ENCODE results near the gene CTSO. TPM values are rescaled to one million over a fixed set of nuclear protein-coding genes. Genes with fewer than 3 reads are reported as not detected.
"Not testable (repeated sequence)": the region's sequence is repeated elsewhere in the genome, so short reads cannot be mapped to it uniquely, and the experiment has no call there.

The CTSO gene
- total RNA-seq, 2 experiments from 2014 or later: 2.3 to 2.4 TPM

DNA sequence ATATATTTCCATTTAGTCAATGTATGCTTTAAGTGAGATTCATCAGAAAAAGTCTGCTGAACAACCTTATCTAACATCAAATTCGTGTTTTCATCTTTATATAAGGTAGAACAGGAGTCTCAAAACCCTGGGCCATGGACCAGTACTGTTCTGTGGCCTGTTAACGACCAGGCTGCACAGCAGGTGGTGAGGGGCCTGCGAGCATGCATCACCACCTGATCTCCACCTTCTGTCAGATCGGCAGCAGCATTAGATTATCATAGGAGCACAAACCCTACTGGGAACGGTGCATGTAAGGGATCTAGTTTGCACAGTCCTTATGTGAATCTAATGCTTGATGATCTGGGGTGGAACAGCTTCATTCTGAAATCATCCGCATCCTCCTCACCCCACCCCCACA, 3.2 kb downstream of the CTSO start:
- Mint-ChIP-seq H3K36me3 (ENCODE audit: low read depth) (no peaks in the 10 kb centered on the region), H3K4me3 (no peak overlapping the region), H3K4me1 (ENCODE audit: low read depth) (peaks cover 17% of the 10 kb centered on the region), H3K27me3 (ENCODE audit: low read depth) (no peaks in the 10 kb centered on the region), H3K27ac (no peak overlapping the region), H3K9me3 (ENCODE audit: insufficient read depth) (no peaks in the 10 kb centered on the region)
- CTCF ChIA-PET: interaction anchor here (1.1 to 4.0 kb wide), 2 partner anchors 40 to 141 kb away, joined by 3 to 47 read pairs; no protein-coding TSS in a partner anchor
- ATAC-seq: no peak
- DNase-seq: no peak
- POLR2A ChIA-PET: no interaction called here

DNA sequence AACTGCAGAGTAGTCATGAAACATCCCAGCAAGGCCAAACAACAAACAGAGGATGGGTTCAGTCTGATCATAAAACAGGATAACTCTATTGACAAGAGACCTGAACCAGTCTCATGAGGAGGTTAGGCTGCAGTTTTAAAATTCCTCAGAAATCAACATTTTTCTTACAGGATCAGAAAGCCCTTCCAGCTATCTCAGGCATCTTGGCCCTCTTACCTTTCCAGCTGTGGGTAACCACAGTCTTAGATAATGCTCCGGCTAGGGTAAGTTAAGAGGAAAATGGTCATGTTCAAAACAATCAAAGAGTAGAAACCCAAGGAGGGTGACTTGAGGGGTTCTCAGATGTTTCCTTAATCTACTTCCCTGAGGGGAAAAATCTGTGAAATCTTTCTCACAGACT, 5.1 kb downstream of the CTSO start:
- H3K36me3 Mint-ChIP-seq (ENCODE audit: low read depth): no peaks in the 10 kb centered on the region
- no peaks in the 10 kb centered on the region for H3K27me3 Mint-ChIP-seq (ENCODE audit: low read depth)
- ChIA-PET POLR2A (no interaction called here), CTCF (no interaction called here)
- no peak overlapping the region for H3K27ac Mint-ChIP-seq
- peaks cover 9% of the 10 kb centered on the region for H3K4me1 Mint-ChIP-seq (ENCODE audit: low read depth)
- no peaks in the 10 kb centered on the region for H3K9me3 Mint-ChIP-seq (ENCODE audit: insufficient read depth)
- no peak overlapping the region for H3K4me3 Mint-ChIP-seq
- DNase-seq (no peak), ATAC-seq (no peak)

DNA sequence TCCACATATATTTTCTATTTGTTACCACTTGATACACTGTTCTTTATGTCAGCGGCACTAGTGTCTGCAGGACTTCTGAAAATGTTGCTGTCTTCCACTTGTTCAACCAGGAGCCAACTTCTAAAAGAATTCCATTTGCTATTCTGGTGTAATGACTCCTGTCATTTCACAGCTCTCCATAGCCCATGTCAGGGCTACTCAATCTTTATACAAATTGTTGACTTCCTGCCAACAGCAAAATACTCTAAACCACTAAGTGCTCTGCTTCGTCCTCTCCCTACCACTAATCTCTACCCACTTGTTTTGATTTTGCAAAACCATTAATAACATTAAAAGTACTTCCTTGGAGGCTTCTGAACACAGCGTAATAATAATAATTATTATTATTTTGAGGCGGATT, 7.2 kb downstream of the CTSO start:
- Mint-ChIP-seq H3K4me3 (no peak overlapping the region), H3K27me3 (ENCODE audit: low read depth) (no peaks in the 10 kb centered on the region), H3K36me3 (ENCODE audit: low read depth) (no peaks in the 10 kb centered on the region), H3K4me1 (ENCODE audit: low read depth) (no peaks in the 10 kb centered on the region), H3K9me3 (ENCODE audit: insufficient read depth) (no peaks in the 10 kb centered on the region), H3K27ac (no peak overlapping the region)
- DNase-seq: no peak
- no peak for ATAC-seq
- ChIA-PET CTCF (no interaction called here), POLR2A (no interaction called here)

DNA sequence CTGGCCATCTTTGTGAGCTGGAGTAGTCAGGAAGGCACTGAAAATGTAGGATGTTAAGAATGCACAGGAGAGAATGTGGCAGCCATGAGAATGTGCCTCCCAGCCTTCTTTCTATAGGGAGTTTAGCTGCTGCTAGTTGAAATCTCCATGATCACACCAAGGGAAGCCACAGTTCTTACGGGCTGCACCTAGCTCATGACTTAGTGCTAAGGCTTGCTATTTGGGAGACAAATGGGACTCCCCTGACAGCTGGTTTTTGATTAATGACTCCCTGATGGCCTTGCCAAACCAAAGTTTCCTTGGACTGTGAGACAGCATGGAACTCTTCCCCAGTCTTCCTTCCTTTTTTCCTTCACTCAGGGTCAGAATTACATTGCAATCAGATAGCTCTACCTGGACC, 9.2 kb downstream of the CTSO start:
- ChIA-PET CTCF (interaction anchor here (0.7 to 2.4 kb wide), 2 partner anchors 9 to 441 kb away, joined by 3 to 14 read pairs; partner anchors contain the start of gene CTSO), POLR2A (no interaction called here)
- no peaks in the 10 kb centered on the region for H3K36me3 Mint-ChIP-seq (ENCODE audit: low read depth)
- no peak overlapping the region for H3K27ac Mint-ChIP-seq
- H3K4me1 Mint-ChIP-seq (ENCODE audit: low read depth): no peaks in the 10 kb centered on the region
- no peaks in the 10 kb centered on the region for H3K9me3 Mint-ChIP-seq (ENCODE audit: insufficient read depth)
- no peak overlapping the region for H3K4me3 Mint-ChIP-seq
- no peaks in the 10 kb centered on the region for H3K27me3 Mint-ChIP-seq (ENCODE audit: low read depth)
- DNase-seq (no peak), ATAC-seq (no peak)

DNA sequence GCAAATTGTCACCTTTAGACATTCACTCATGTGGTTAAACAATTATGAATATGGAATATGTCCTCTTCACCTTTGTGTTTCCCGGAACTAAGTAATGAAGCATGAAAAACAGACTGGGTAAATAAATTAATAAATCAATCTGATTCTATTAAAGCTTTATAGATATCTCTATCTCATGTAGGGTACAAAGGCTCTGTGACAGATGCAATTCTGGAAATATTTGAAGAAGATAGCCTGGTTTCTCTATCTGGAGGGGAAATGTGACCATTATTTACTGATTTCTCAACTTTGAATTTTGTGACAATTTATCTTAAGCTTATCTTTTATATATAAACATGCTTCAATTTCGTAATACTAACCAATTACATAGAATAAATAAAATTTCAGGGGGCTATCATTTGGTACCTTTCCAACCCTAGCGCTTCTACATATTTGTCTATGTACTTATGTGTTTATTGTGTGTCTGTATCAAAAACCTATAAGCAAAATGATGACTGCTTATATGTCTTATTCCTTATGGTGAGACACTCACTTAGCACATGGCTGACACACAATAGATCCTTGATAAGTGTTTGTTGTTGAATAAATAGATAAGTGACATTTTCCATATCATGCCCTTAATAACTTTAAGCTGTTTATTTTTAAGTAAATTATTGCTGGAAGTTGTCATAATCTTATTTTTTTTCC, 9.9 kb downstream of the CTSO start:
- Mint-ChIP-seq H3K4me1 (ENCODE audit: low read depth) (no peaks in the 10 kb centered on the region), H3K4me3 (no peak overlapping the region), H3K27me3 (ENCODE audit: low read depth) (no peaks in the 10 kb centered on the region), H3K9me3 (ENCODE audit: insufficient read depth) (no peaks in the 10 kb centered on the region), H3K27ac (no peak overlapping the region), H3K36me3 (ENCODE audit: low read depth) (no peaks in the 10 kb centered on the region)
- no peak for ATAC-seq
- CTCF ChIA-PET: interaction anchor here (1.2 to 2.4 kb wide), 2 partner anchors 10 to 133 kb away, joined by 3 to 14 read pairs; partner anchors contain the start of gene CTSO
- DNase-seq: no peak
- POLR2A ChIA-PET: no interaction called here

GRCh38 chr4:155941820-155942219, 11.8 kb downstream of the CTSO start:
- DNase-seq (no peak), ATAC-seq (no peak)
- Mint-ChIP-seq H3K27ac (no peak overlapping the region), H3K4me3 (no peak overlapping the region), H3K9me3 (ENCODE audit: insufficient read depth) (no peaks in the 10 kb centered on the region), H3K4me1 (ENCODE audit: low read depth) (no peaks in the 10 kb centered on the region), H3K36me3 (ENCODE audit: low read depth) (no peaks in the 10 kb centered on the region), H3K27me3 (ENCODE audit: low read depth) (no peaks in the 10 kb centered on the region)
- ChIA-PET CTCF (interaction anchor here (1.7 kb wide), 1 partner anchor 12 kb away, joined by 5 read pairs; the partner anchor contains the start of gene CTSO), POLR2A (interaction anchor here (0.6 kb wide), 2 partner anchors 11 to 53 kb away, joined by 3 to 5 read pairs; partner anchors contain the start of gene CTSO)

GRCh38 chr4:155941085-155941790, 12.4 kb downstream of the CTSO start:
- CTCF ChIA-PET: interaction anchor here (1.7 kb wide), 1 partner anchor 12 kb away, joined by 5 read pairs; the partner anchor contains the start of gene CTSO
- ATAC-seq: no peak
- no peak overlapping the region for H3K4me3 Mint-ChIP-seq
- H3K36me3 Mint-ChIP-seq (ENCODE audit: low read depth): no peaks in the 10 kb centered on the region
- no peaks in the 10 kb centered on the region for H3K4me1 Mint-ChIP-seq (ENCODE audit: low read depth)
- no peak overlapping the region for H3K27ac Mint-ChIP-seq
- no peak for DNase-seq
- POLR2A ChIA-PET: interaction anchor here (0.6 kb wide), 2 partner anchors 12 to 54 kb away, joined by 3 to 5 read pairs; partner anchors contain the start of gene CTSO
- H3K9me3 Mint-ChIP-seq (ENCODE audit: insufficient read depth): no peaks in the 10 kb centered on the region
- no peaks in the 10 kb centered on the region for H3K27me3 Mint-ChIP-seq (ENCODE audit: low read depth)

DNA sequence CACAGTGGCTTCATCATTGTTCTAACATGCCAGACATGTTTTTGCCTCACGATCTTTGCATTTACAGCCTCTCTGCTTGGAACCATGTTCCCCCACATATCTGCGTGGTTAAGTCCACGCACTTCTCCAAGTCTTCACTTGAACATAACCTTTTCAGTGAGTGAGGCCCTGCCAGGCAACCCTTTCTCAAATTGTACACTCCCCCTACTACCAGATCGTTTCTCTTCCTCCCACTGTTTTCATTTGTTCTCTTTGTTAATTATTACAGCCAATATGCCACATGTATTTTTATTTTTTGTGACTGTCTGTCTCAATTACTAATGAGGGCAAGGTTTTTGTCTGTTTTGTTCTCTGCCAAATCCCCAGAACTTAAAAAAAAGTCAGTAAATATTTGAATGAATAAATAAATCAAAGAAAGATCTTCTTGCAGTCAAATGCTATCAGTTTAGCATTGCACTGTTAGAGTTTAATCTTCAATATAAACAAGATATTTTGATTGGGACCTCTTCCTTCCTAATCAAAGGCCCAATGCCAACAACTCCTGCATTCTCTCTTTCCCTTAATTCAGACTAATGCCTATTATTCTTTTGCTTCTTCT, 18.2 kb downstream of the CTSO start:
- no peak overlapping the region for H3K27ac Mint-ChIP-seq
- no peaks in the 10 kb centered on the region for H3K36me3 Mint-ChIP-seq (ENCODE audit: low read depth)
- H3K4me1 Mint-ChIP-seq (ENCODE audit: low read depth): no peaks in the 10 kb centered on the region
- DNase-seq (no peak), ATAC-seq (no peak)
- CTCF ChIA-PET: no interaction called here
- H3K9me3 Mint-ChIP-seq (ENCODE audit: insufficient read depth): no peaks in the 10 kb centered on the region
- no peaks in the 10 kb centered on the region for H3K27me3 Mint-ChIP-seq (ENCODE audit: low read depth)
- H3K4me3 Mint-ChIP-seq: no peak overlapping the region
- POLR2A ChIA-PET: no interaction called here

DNA sequence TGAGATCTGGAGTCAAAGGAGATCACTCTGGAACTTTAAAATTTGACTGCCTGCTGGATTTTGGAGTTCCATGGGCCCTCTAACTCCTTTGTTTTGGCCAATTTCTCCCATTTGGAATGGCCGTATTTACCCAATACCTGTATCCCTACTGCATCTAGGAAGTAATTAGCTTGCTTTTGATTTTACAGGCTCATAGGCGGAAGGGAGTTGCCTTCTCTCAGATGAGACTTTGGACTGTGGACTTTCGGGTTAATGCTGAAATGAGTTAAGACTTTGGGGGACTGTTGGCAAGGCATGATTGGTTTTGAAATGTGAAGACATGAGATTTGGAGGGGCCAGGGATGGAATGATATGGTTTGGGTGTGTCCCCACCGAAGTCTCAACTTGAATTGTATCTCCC, 19.0 kb downstream of the CTSO start:
- H3K4me3 Mint-ChIP-seq; H3K9me3 Mint-ChIP-seq (ENCODE audit: insufficient read depth); CTCF ChIA-PET; ATAC-seq; H3K4me1 Mint-ChIP-seq (ENCODE audit: low read depth); H3K27me3 Mint-ChIP-seq (ENCODE audit: low read depth); H3K36me3 Mint-ChIP-seq (ENCODE audit: low read depth); H3K27ac Mint-ChIP-seq; POLR2A ChIA-PET; DNase-seq: not testable (repeated sequence)

DNA sequence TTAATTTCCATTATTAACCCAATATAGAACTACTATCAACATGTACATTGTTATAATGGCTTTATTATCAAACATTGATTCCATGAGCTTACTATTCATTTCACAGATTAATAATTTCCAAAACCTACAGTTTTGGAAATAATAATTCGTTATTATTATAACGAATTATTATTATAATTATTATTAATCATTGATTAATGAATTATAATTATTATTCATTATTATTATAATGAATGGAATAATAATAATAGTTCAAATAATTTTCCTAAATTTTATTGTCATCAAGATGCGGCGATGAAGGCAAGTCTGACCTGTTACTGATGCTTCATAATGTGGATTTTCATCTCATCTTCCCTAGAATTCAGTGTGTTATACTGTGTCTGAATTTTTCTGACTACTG, 22.0 kb downstream of the CTSO start:
- POLR2A ChIA-PET: no interaction called here
- ATAC-seq (no peak), DNase-seq (no peak)

GRCh38 chr4:155930330-155930729, 23.3 kb downstream of the CTSO start:
- no peak for ATAC-seq

More for the DNA sequence above, 22.0 kb downstream of the CTSO start:
- Mint-ChIP-seq H3K27me3 (ENCODE audit: low read depth) (no peaks in the 10 kb centered on the region), H3K36me3 (ENCODE audit: low read depth) (no peaks in the 10 kb centered on the region), H3K4me3 (no peak overlapping the region), H3K4me1 (ENCODE audit: low read depth) (no peaks in the 10 kb centered on the region), H3K27ac (no peak overlapping the region), H3K9me3 (ENCODE audit: insufficient read depth) (no peaks in the 10 kb centered on the region)
- CTCF ChIA-PET: interaction anchor here (1.1 kb wide), 1 partner anchor 22 kb away, joined by 4 read pairs; no protein-coding TSS in a partner anchor

GRCh38 chr4:155929833-155930232, 23.8 kb downstream of the CTSO start:
- ChIA-PET CTCF (no interaction called here), POLR2A (no interaction called here)
- no peak for DNase-seq
- no peaks in the 10 kb centered on the region for H3K27me3 Mint-ChIP-seq (ENCODE audit: low read depth)
- H3K4me3 Mint-ChIP-seq: no peak overlapping the region
- no peaks in the 10 kb centered on the region for H3K4me1 Mint-ChIP-seq (ENCODE audit: low read depth)
- H3K36me3 Mint-ChIP-seq (ENCODE audit: low read depth): no peaks in the 10 kb centered on the region
- H3K9me3 Mint-ChIP-seq (ENCODE audit: insufficient read depth): no peaks in the 10 kb centered on the region
- ATAC-seq: no peak
- H3K27ac Mint-ChIP-seq: no peak overlapping the region

More at GRCh38 chr4:155930330-155930729, 23.3 kb downstream of the CTSO start:
- no peak overlapping the region for H3K27ac Mint-ChIP-seq
- POLR2A ChIA-PET: no interaction called here
- H3K27me3 Mint-ChIP-seq (ENCODE audit: low read depth): no peaks in the 10 kb centered on the region
- no peaks in the 10 kb centered on the region for H3K4me1 Mint-ChIP-seq (ENCODE audit: low read depth)
- H3K36me3 Mint-ChIP-seq (ENCODE audit: low read depth): no peaks in the 10 kb centered on the region
- CTCF ChIA-PET: no interaction called here
- H3K4me3 Mint-ChIP-seq: no peak overlapping the region
- DNase-seq: no peak
- no peaks in the 10 kb centered on the region for H3K9me3 Mint-ChIP-seq (ENCODE audit: insufficient read depth)

Data from activated CD8-positive, alpha-beta T cell treated with anti-CD3 and anti-CD28 coated beads, Interleukin-2, amount 10 ng/mL, durations not matched to agents 7 days and 5 days (primary cell).